Left lung (tissue), 10 donors: Measurements from ENCODE around the gene TENM4. TPM values are rescaled to one million over a fixed set of nuclear protein-coding genes. Genes with fewer than 3 reads are reported as not detected.

Experiments
- ATAC-seq: fragments of 200-7000 bp; cut with Tn5 transposase; one replicate; pipeline ENCODE4 v1.9.1; 2020; ENCODE audit warnings: moderate library complexity
- DNase-seq, 4 donors: peaks; one replicate each; pipeline ENCODE4 v3.0.0-alpha.2; 2013 to 2020
- H3K27ac ChIP-seq, 2 donors: fragments of 200-600 bp; sonication (generic) in 1 of 2; one replicate each; pipeline versions ENCODE4 v1.5.0 to v1.8.0; 2020 to 2021
- H3K27me3 ChIP-seq, 2 donors: fragments of 200-600 bp; sonication (generic) in 1 of 2; one replicate each; pipeline versions ENCODE4 v1.5.0 to v1.8.0; 2020 to 2021
- H3K36me3 ChIP-seq, 2 donors: fragments of 200-600 bp; sonication (generic) in 1 of 2; one replicate each; pipeline versions ENCODE4 v1.5.0 to v1.8.0; 2020 to 2021
- H3K4me1 ChIP-seq, 2 donors: fragments of 200-600 bp; one replicate each; pipeline ENCODE4 v1.8.0; 2021
- H3K4me3 ChIP-seq, 2 donors: fragments of 200-600 bp; sonication (generic) in 1 of 2; one replicate each; pipeline versions ENCODE4 v1.5.0 to v1.8.0; 2020 to 2021; ENCODE audit warnings: mild to moderate bottlenecking in 1 of 2
- H3K9me3 ChIP-seq, 2 donors: fragments of 200-600 bp; sonication (generic) in 1 of 2; one replicate each; pipeline versions ENCODE4 v1.5.0 to v1.8.0; 2020 to 2021
- intact Hi-C, 2 donors: fragments of 100-400 bp; cut with DNase I; formaldehyde crosslinking; loops; one replicate each; pipeline versions ENCODE4 v1.11.2 to v1.14.2; 2022
- polyA plus RNA-seq, 6 donors: library from polyadenylated mRNA; unstranded; fragments of 120-200 nt; gene quantifications; one replicate each; pipeline ENCODE4 v1.2.1, GENCODE V29; 2013; ENCODE audit not compliant: insufficient read length in 6 of 6
- total RNA-seq, 2 donors: library from RNA; stranded (reverse); fragmentation: NEBNext Ultra II Directional; extraction: Animal tissue kit (Norgen Biotek cat#: 25700); gene quantifications; one replicate each; pipeline ENCODE4 v1.2.1, GENCODE V29; 2021
- TF ChIP-seq, protein P1 (sequence below), 2 donors: fragments of 200-600 bp; sonication (generic) in 1 of 2; IDR thresholded peaks; one replicate each; pipeline versions ENCODE4 v1.5.0 to v1.8.0; 2021; ENCODE audit warnings: antibody characterized with exemption in 2 of 2
- donor health status: DM: no; HTN: yes; CAD: no.
- donor health status: DM: no; HTN: no; CAD: no.

The TENM4 gene
- total and polyA plus RNA-seq, 8 donors = 3.4 to 7.1 (median 5.2) TPM

DNA sequence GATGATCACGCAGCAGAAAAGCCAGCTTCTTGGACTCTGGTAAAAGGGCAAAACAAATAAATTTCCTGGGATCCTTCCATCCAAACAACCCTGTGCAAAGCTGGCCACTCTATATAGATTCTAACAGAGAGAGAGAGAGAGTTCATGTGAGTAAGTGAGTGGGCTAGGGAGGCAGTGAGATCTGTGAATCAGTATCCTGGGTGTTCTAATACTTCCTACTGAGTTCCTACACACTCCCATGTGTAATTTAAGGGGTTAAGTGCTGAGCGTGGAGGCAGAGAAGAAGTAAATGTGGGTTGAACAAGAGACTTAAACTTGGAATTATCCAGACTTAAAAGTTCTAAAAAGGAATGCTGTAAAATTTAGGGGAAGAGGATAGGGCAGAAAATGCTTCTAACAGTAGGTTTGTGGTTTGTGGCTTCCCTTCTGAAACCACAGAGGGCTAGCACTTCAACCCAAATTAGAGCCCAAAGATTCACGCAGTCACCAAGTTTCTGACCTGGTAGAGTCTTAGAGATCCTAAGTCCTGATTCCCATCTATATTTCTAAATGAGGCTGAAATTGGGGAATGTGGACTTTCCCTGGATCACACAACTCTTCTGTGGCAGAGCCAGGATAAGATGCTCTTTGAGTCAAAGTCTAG lies 413.9 kb downstream of the TENM4 start:
- TF ChIP-seq, protein P1, sequence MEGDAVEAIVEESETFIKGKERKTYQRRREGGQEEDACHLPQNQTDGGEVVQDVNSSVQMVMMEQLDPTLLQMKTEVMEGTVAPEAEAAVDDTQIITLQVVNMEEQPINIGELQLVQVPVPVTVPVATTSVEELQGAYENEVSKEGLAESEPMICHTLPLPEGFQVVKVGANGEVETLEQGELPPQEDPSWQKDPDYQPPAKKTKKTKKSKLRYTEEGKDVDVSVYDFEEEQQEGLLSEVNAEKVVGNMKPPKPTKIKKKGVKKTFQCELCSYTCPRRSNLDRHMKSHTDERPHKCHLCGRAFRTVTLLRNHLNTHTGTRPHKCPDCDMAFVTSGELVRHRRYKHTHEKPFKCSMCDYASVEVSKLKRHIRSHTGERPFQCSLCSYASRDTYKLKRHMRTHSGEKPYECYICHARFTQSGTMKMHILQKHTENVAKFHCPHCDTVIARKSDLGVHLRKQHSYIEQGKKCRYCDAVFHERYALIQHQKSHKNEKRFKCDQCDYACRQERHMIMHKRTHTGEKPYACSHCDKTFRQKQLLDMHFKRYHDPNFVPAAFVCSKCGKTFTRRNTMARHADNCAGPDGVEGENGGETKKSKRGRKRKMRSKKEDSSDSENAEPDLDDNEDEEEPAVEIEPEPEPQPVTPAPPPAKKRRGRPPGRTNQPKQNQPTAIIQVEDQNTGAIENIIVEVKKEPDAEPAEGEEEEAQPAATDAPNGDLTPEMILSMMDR (IDR thresholded peaks at IDR 0.05) = no peak
- H3K27me3 ChIP-seq = peaks cover 0 to 80% of the 10 kb centered on the region in 2 donors

DNA sequence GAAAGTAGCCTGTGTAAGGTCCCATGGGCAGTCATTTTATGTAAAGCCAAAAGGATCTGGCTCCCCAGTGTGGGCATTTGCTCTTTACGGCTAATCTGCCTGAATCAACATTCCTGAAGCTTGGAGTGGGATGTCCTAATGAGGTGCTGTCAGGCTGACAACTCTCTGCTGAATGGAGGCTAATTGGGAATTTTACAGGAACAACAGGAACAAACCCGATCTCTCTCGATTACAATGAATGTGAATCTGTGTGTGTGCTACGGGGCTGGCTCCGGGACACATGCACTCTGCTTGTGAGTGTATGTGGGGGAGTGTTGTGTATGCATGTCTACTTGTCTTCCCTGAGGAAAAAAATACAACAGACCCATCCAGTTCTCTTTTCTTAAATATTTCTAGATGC lies 415.2 kb downstream of the TENM4 start:
- Histone ChIP-seq H3K4me3 (no peak overlapping the region), H3K27ac (no peak overlapping the region), H3K4me1 (no peaks in the 10 kb centered on the region), H3K36me3 (no peaks in the 10 kb centered on the region), H3K9me3 (no peaks in the 10 kb centered on the region), H3K27me3 (peaks cover 0 to 75% of the 10 kb centered on the region in 2 donors)
- ATAC-seq = no peak
- no peak for DNase-seq
- TF ChIP-seq, protein P1 (IDR thresholded peaks at IDR 0.05) = no peak
- intact Hi-C loops = no loop called here

More for the DNA sequence above, 413.9 kb downstream of the TENM4 start:
- ATAC-seq (no peak), DNase-seq (no peak)
- Histone ChIP-seq H3K4me1 (no peaks in the 10 kb centered on the region), H3K27ac (no peak overlapping the region), H3K36me3 (no peaks in the 10 kb centered on the region), H3K4me3 (no peak overlapping the region), H3K9me3 (no peaks in the 10 kb centered on the region)
- intact Hi-C loops = no loop called here

DNA sequence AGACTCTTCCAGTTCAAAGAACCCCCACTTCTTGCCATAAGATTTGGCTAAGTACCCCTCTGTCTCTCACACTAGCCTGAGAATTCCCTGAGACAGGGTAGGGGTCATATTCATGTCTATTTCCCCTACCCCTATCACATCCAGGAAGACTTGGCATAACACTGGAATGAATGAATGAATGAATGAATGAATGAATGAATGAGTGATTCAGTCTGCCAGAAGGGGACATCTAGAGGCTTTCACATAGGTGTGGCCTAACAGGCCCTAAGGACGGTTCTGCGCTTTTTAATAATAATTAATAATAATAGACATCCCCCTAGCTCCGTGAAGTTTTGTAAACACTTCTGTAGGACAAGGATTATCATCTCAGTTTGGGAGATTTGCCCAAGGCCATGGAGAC lies 415.7 kb downstream of the TENM4 start:
- H3K4me1 ChIP-seq = no peaks in the 10 kb centered on the region
- no peaks in the 10 kb centered on the region for H3K36me3 ChIP-seq
- H3K9me3 ChIP-seq = no peaks in the 10 kb centered on the region
- intact Hi-C loops = no loop called here
- DNase-seq = no peak
- ATAC-seq = no peak
- H3K4me3 ChIP-seq = no peak overlapping the region
- peaks cover 0 to 69% of the 10 kb centered on the region in 2 donors for H3K27me3 ChIP-seq
- no peak overlapping the region for H3K27ac ChIP-seq
- TF ChIP-seq, protein P1 (IDR thresholded peaks at IDR 0.05) = no peak

DNA sequence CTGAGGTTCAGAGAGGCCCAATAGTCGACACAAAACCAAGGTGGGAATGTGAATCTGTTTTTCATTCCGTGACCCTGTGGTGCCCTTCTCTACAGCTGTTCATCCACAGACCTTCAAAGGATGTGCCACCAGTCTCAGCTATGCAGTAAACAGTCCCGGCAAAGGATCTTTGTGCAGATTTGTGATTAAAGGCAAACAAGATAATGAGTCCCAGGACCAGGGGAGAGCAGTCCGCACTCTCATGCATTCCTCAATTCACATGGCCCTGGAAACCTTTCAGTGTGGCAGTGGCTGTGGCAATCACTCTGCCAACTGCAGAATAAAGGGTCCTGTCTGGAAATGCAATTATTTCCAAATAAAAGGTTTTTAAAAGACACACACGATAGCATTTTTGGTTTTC lies 418.6 kb downstream of the TENM4 start:
- TF ChIP-seq, protein P1 (IDR thresholded peaks at IDR 0.05) = no peak
- Histone ChIP-seq H3K36me3 (no peaks in the 10 kb centered on the region), H3K4me1 (no peaks in the 10 kb centered on the region), H3K27ac (no peak overlapping the region), H3K4me3 (no peak overlapping the region), H3K9me3 (no peaks in the 10 kb centered on the region), H3K27me3 (peaks cover 0 to 50% of the 10 kb centered on the region in 2 donors)
- ATAC-seq (no peak), DNase-seq (no peak)
- intact Hi-C loops = no loop called here

DNA sequence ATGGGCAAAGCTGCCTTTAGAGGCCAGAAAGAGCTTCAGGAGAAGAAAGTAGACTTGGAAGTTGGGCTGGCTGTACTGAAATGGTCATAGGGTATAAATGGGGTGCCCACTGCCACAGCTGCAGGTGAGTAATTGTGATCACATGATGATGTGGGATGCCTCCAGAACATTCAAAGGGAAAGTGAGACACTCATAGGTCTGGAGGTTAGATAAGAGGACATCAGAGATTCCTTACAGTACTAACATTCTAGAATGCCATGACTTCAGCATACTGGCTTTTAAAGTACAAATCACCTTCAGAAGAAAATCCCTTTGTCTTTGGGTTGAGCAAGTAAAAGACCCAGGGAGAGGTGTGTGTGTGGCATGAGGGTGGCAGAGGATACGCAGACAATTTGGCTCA lies 419.2 kb downstream of the TENM4 start:
- peaks cover 0 to 49% of the 10 kb centered on the region in 2 donors for H3K27me3 ChIP-seq
- TF ChIP-seq, protein P1 (IDR thresholded peaks at IDR 0.05) = no peak
- intact Hi-C loops = no loop called here
- H3K4me1 ChIP-seq = no peaks in the 10 kb centered on the region
- H3K9me3 ChIP-seq = no peaks in the 10 kb centered on the region
- H3K4me3 ChIP-seq = no peak overlapping the region
- H3K27ac ChIP-seq = no peak overlapping the region
- H3K36me3 ChIP-seq = no peaks in the 10 kb centered on the region
- no peak for DNase-seq
- no peak for ATAC-seq
